SU-DHL-6 (cell line): ENCODE measurements around the gene LY6G5B.
A peak's percentile ranks its signal among the peaks of the same experiment; 100 is the strongest.

Experiments used
- H2AFZ ChIP-seq: fragments of 200-600 bp; sonication (generic); 2 replicates; pipeline ENCODE4 v1.6.1; 2014; ENCODE audit warnings: low read depth, mild to moderate bottlenecking, moderate library complexity, mixed read lengths, antibody characterized with exemption, low read length; ENCODE audit not compliant: severe bottlenecking
- H3F3A ChIP-seq: fragments of 200-600 bp; shearing (Covaris generic); 2 replicates; pipeline ENCODE4 v1.6.0; 2016; ENCODE audit warnings: antibody characterized with exemption, mild to moderate bottlenecking; ENCODE audit not compliant: insufficient read depth
- H3K27ac ChIP-seq: fragments of 200-600 bp; sonication (generic); 2 replicates; pipeline ENCODE4 v1.5.1; 2016; ENCODE audit warnings: low read depth, mild to moderate bottlenecking, low read length, moderate library complexity, mixed read lengths
- H3K27me3 ChIP-seq: fragments of 200-600 bp; sonication (generic), shearing (Covaris generic); 2 replicates; pipeline ENCODE4 v1.6.0; 2014; ENCODE audit warnings: mild to moderate bottlenecking, low read length
- H3K36me3 ChIP-seq: fragments of 200-600 bp; sonication (generic); 2 replicates; pipeline ENCODE4 v1.6.1; 2014; ENCODE audit warnings: mild to moderate bottlenecking, low read length, mixed read lengths
- H3K4me2 ChIP-seq: fragments of 300-600, 200-600 bp; shearing (Covaris generic), sonication (generic); 2 replicates; pipeline ENCODE4 v1.6.0; 2014; ENCODE audit warnings: low read length, low read depth, mild to moderate bottlenecking; ENCODE audit not compliant: poor library complexity, severe bottlenecking
- H3K4me3 ChIP-seq: fragments of 200-600 bp; sonication (generic); 2 replicates; pipeline ENCODE4 v1.5.1; 2014; ENCODE audit warnings: antibody characterized with exemption, low read length, mild to moderate bottlenecking, mixed read lengths; ENCODE audit not compliant: insufficient read depth, poor library complexity, severe bottlenecking
- H3K79me2 ChIP-seq: fragments of 200-600 bp; sonication (generic); 2 replicates; pipeline ENCODE4 v1.6.1; 2014; ENCODE audit warnings: mild to moderate bottlenecking, low read length, moderate library complexity; ENCODE audit not compliant: insufficient read depth
- H3K9ac ChIP-seq: fragments of 200-600 bp; sonication (generic); 2 replicates; pipeline ENCODE4 v1.7.0; 2014; ENCODE audit warnings: mild to moderate bottlenecking, low read length
- H3K9me2 ChIP-seq: fragments of 200-600 bp; sonication (generic); replicated peaks from 2 replicates; pipeline ENCODE4 v1.6.1; 2014; ENCODE audit warnings: low read length; ENCODE audit not compliant: insufficient read depth
- H3K9me3 ChIP-seq: fragments of 200-600 bp; sonication (generic); 2 replicates; pipeline ENCODE4 v1.6.1; 2014; ENCODE audit warnings: low read length, mixed read lengths; ENCODE audit not compliant: insufficient read depth
- H4K20me1 ChIP-seq: fragments of 200-600 bp; sonication (generic); 2 replicates; pipeline ENCODE4 v1.6.1; 2014; ENCODE audit warnings: low read depth, mild to moderate bottlenecking, antibody characterized with exemption, low read length, moderate library complexity, mixed read lengths
- EZH2phosphoT487 ChIP-seq: fragments of 200-600 bp; sonication (generic), shearing (Covaris generic); conservative IDR thresholded peaks from 2 replicates; pipeline ENCODE4 v1.6.1; 2018; ENCODE audit warnings: mild to moderate bottlenecking, antibody characterized with exemption, low read length, moderate library complexity, mixed read lengths
- TF ChIP-seq, protein P1 (sequence below): fragments of 200-600 bp; sonication (generic); IDR thresholded peaks from one replicate; pipeline ENCODE4 v1.5.1; 2017; ENCODE audit warnings: antibody characterized with exemption, mild to moderate bottlenecking, low read length, moderate library complexity; ENCODE audit not compliant: insufficient read depth, poor library complexity, severe bottlenecking

Gene LY6G5B

DNA sequence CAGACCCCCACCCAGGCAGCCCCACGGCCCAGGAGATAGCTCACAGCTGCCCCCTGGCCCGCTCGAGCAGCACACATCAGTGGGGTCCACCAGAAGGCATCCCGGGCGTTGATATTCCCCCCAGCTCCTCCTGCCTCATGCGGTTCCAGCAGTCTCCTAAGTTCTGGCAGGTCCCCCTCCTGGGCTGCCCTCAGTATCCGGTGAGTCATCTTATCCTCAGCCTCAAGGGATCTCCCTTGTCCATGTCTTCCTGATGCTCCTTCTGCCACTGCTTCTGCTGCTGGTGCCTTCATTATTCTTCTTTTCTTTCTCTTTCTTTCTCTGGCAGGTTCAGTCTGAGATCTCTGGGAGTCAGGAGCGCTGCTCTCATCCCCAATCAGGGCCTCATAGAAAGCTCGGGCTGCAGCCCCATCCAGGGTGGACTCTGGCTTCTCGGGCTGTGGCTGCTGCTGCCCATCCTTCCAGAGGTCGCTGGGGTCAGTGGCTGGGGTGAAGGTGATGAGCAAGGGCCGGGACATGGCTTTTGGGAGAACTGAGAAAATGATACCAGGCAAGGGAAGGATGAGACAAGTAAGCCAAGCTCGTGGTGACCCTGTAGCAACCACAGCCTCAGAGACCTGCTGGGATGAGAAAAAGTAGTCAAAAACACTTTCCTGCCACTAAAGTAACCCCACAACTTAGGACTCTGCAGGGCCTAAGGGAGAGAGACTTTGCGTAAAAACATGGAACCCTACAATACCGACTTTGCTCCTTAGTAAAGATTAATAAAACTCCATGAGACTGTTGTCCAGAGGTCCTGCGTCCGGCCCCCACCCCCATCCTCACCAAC, 5.6 kb upstream of the LY6G5B start:
- Histone ChIP-seq H3K9me2 (no peaks in the 10 kb centered on the region), H3K4me3 (peak overlapping the region; percentile 68), H3K4me2 (peak overlapping the region; percentile 81), H3K9ac (peak overlapping the region; percentile 82), H2AFZ (peak overlapping the region; percentile 0), H3K27me3 (no peaks in the 10 kb centered on the region), H3F3A (peaks cover 28% of the 10 kb centered on the region), H3K27ac (peak overlapping the region; percentile 95), H3K36me3 (peaks cover 18% of the 10 kb centered on the region), H3K9me3 (no peaks in the 10 kb centered on the region), H4K20me1 (no peaks in the 10 kb centered on the region; the same call in 1 of the 2 replicates), H3K79me2 (peaks cover 59% of the 10 kb centered on the region)
- TF ChIP-seq, protein P1, sequence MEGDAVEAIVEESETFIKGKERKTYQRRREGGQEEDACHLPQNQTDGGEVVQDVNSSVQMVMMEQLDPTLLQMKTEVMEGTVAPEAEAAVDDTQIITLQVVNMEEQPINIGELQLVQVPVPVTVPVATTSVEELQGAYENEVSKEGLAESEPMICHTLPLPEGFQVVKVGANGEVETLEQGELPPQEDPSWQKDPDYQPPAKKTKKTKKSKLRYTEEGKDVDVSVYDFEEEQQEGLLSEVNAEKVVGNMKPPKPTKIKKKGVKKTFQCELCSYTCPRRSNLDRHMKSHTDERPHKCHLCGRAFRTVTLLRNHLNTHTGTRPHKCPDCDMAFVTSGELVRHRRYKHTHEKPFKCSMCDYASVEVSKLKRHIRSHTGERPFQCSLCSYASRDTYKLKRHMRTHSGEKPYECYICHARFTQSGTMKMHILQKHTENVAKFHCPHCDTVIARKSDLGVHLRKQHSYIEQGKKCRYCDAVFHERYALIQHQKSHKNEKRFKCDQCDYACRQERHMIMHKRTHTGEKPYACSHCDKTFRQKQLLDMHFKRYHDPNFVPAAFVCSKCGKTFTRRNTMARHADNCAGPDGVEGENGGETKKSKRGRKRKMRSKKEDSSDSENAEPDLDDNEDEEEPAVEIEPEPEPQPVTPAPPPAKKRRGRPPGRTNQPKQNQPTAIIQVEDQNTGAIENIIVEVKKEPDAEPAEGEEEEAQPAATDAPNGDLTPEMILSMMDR, result peak; percentile 43
- TF ChIP-seq EZH2phosphoT487, result no peak

DNA sequence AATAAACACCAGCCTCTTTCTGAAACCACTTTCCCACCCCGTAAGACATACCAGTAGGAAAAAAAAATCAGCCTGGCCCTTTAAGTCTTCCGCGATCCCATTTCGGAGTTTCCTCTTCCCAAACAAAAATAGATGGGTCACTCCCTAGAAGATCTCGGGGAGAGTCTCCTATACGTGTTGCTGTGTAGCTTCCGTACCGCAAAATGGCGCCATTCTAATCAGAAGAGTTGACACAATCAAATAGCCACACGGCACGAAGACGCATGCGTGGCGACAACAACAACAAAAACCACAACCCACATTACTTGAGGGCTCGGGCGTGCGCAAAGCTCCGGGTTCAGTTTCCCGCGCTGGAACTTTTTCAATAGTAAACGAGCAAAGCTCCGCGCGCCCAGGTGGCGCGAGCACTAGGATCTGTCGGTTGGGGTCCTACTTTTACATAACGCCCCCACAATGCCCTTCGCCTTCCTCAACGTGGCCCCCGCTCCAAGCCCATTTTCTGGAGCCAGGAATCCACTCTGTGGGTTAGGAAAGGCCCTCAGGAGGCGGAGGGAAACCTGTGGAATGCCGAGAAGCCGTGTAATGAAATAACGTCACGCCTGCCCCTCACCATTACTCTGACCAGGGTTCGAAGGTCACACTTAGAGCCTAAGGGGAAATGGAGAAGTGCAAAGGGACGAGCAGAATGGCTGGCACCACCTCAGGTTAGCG, 4.8 kb upstream of the LY6G5B start, which contains the start of gene GPANK1:
Gene GPANK1, minus strand, starts transcription at position 208 of the 711 bp plus-strand sequence. CDS start 519 bp downstream, outside the sequence.
- H3K79me2 ChIP-seq, result peaks cover 51% of the 10 kb centered on the region
- H3K4me2 ChIP-seq, result peak within 1 kb of the TSS; percentile 81
- H2AFZ ChIP-seq, result peak within 1 kb of the TSS; percentile 0
- peak within 1 kb of the TSS; percentile 95 for H3K27ac ChIP-seq
- H3K9me3 ChIP-seq, result no peaks in the 10 kb centered on the region
- no peaks in the 10 kb centered on the region for H3K9me2 ChIP-seq
- H3K4me3 ChIP-seq, result peak within 1 kb of the TSS; percentile 83
- peaks cover 28% of the 10 kb centered on the region for H3F3A ChIP-seq
- peaks cover 23% of the 10 kb centered on the region for H3K36me3 ChIP-seq
- TF ChIP-seq EZH2phosphoT487, result no peak
- TF ChIP-seq, protein P1, result no peak
- no peaks in the 10 kb centered on the region for H3K27me3 ChIP-seq
- peak within 1 kb of the TSS; percentile 82 for H3K9ac ChIP-seq
- H4K20me1 ChIP-seq, result no peaks in the 10 kb centered on the region; the same call in 1 of the 2 replicates

DNA sequence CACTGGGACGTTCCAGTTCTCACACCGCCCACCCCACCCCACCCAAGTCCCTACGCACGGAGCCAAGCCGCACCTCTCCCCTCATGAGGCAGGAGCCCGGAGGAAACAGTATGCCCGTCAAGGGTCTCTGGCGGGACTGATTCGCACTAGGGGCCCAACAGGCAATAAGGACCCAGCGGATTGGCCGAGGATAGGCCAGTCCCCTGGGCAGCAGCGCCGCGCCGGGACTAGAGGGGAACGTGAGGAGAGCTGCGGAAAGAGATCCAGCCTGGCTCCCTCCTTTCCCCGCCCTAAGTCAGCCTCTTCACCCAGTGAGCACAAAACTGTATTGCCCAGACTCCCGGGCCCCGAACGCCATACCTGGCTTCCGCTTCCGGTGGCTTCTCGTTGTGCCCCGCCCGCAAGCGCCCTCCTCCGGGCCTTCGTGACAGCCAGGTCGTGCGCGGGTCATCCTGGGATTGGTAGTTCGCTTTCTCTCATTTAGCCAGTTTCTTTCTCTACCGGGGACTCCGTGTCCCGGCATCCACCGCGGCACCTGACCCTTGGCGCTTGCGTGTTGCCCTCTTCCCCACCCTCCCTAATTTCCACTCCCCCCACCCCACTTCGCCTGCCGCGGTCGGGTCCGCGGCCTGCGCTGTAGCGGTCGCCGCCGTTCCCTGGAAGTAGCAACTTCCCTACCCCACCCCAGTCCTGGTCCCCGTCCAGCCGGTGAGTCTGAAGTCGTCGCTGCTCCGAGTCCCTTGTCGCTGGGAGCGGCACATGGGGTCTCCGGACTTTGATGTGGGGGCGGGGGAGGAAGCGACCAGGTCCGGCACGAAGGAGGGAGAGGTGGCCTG, 4.1 kb upstream of the LY6G5B start, which contains the start of gene CSNK2B:
Gene CSNK2B, plus strand, starts transcription at position 580 of the 836 bp plus-strand sequence. CDS start 752 bp downstream, outside the sequence.
- Histone ChIP-seq H3K36me3 (peaks cover 24% of the 10 kb centered on the region), H3K9ac (peak within 1 kb of the TSS; percentile 82), H3K79me2 (peaks cover 46% of the 10 kb centered on the region), H3K4me3 (peak within 1 kb of the TSS; percentile 83), H3K4me2 (peak within 1 kb of the TSS; percentile 82), H3K9me3 (no peaks in the 10 kb centered on the region), H3K27me3 (no peaks in the 10 kb centered on the region), H3F3A (peaks cover 28% of the 10 kb centered on the region), H4K20me1 (no peaks in the 10 kb centered on the region; the same call in 1 of the 2 replicates), H3K27ac (peak within 1 kb of the TSS; percentile 95), H2AFZ (no peak within 1 kb of the TSS), H3K9me2 (no peaks in the 10 kb centered on the region)
- no peak for TF ChIP-seq EZH2phosphoT487
- TF ChIP-seq, protein P1, result no peak
